NT2/D1 (cell line): ENCODE results near the gene JPT2.

ENCODE experiments used
- DNase-seq: peaks from one replicate; pipeline ENCODE4 v3.0.0-alpha.2; 2011; ENCODE audit warnings: low read depth, low spot score
- H3K27me3 ChIP-seq: 2 replicates; pipeline ENCODE4 v1.6.0; 2011; ENCODE audit warnings: mild to moderate bottlenecking; ENCODE audit not compliant: insufficient read length, insufficient read depth
- H3K36me3 ChIP-seq: 2 replicates; pipeline ENCODE4 v1.6.1; 2011; ENCODE audit warnings: mild to moderate bottlenecking, low read length, mixed read lengths; ENCODE audit not compliant: insufficient read depth, insufficient read length
- H3K4me1 ChIP-seq: 2 replicates; pipeline ENCODE4 v1.5.1; 2011; ENCODE audit not compliant: insufficient read depth, insufficient read length
- H3K4me3 ChIP-seq: 2 replicates; pipeline ENCODE4 v1.5.1; 2011; ENCODE audit warnings: low read depth; ENCODE audit not compliant: insufficient read length
- H3K9ac ChIP-seq: 2 replicates; pipeline ENCODE4 v1.6.0; 2011; ENCODE audit warnings: low read depth; ENCODE audit not compliant: insufficient read length
- H3K9me3 ChIP-seq: 2 replicates; pipeline ENCODE4 v1.5.1; 2011; ENCODE audit warnings: mild to moderate bottlenecking, low read length; ENCODE audit not compliant: insufficient read depth
- SUZ12 ChIP-seq: IDR thresholded peaks from 2 replicates; pipeline ENCODE4 v1.6.1; 2011; ENCODE audit not compliant: insufficient read length, insufficient read depth; ENCODE audit errors: extremely low read depth
- YY1 ChIP-seq: IDR thresholded peaks from 2 replicates; pipeline ENCODE4 v1.6.1; 2011; ENCODE audit not compliant: insufficient read length, insufficient read depth
- ZNF274 ChIP-seq: IDR thresholded peaks from 2 replicates; pipeline ENCODE4 v1.6.1; 2011; ENCODE audit warnings: mild to moderate bottlenecking, low read depth, low read length

The JPT2 gene

DNA sequence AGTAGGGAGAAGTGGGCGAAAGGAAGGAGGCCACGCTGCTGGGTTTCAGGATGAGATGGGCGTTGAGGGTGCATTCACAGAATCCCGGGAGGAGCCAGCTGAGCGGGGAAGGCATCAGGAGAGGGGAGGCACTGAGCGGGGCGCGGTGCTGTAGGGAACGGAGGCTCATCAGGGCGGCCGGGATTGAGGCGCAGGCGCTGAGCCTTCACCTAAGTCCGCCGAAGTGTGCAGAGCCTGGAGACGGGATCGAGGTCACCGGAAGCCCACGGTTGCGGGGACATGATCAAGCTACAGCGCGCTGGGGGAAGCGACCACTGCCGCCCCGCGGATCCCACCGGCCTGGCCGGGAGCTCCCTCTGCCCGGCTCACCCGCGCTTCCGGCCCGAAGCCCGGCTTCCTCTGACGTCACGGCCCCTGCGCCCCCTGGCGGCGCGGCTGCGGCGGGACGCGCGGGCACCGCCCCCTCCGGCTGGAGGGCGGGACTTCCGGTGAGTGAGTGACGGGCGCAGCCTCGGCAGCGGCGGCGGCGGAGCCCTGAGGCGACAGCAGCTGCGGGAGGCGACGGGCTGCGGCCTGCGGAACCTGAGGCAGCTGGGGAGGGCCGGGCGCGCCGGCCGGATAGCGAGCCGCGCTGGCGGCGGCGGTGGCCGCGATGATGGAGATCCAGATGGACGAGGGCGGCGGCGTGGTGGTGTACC, 27.8 kb downstream of the JPT2 start, which contains the start of gene MAPK8IP3:
TSS of gene MAPK8IP3 (plus strand) at position 508 of the 698 bp plus-strand sequence. CDS start at position 653, 145 bp downstream.
- H3K4me3 ChIP-seq, result peak within 1 kb of the TSS; percentile 100
- H3K9me3 ChIP-seq, result no peaks in the 10 kb centered on the region
- peaks cover 13% of the 10 kb centered on the region for H3K4me1 ChIP-seq
- H3K9ac ChIP-seq, result peak within 1 kb of the TSS; percentile 99
- TF ChIP-seq SUZ12 (no peak), ZNF274 (no peak), YY1 (no peak)
- peaks cover 38% of the 10 kb centered on the region for H3K36me3 ChIP-seq
- H3K27me3 ChIP-seq, result no peaks in the 10 kb centered on the region
- DNase-seq, result peak; percentile 85

DNA sequence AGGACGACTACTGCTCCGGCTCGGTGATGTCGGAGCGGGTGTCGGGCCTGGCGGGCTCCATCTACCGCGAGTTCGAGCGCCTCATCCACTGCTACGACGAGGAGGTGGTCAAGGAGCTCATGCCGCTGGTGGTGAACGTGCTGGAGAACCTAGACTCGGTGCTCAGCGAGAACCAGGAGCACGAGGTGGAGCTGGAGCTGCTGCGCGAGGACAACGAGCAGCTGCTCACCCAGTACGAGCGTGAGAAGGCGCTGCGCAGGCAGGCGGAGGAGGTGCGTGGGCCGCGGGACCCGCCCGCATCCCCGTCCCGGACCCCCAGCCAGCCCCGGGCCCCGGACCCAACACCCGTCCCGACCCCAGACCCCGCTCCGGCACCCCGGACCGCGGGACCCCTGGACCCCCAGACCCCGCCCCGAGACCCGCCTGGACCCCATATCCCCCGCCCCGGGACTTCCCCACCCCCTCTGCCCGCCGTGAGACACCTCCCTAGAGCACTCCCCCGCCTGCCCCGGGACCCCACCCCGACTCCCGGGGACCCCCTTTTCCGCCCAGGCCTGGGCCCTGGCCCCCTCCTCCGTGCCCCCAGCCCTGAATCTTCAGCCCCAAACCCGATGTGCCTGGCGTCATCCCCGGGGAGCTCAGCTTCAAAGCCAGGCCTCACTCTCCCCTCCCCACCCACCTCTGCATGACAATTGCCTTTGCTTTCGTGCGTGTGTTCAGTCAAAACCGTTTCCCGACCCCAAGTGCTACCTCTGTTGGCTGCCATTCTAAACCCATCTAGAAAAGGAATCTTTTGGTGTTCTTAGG, 28.5 kb downstream of the JPT2 start:
- TF ChIP-seq SUZ12 (no peak), ZNF274 (no peak), YY1 (no peak)
- H3K4me3 ChIP-seq, result peak overlapping the region; percentile 100
- H3K9ac ChIP-seq, result peak overlapping the region; percentile 99
- peaks cover 13% of the 10 kb centered on the region for H3K4me1 ChIP-seq
- H3K27me3 ChIP-seq, result no peaks in the 10 kb centered on the region
- no peak for DNase-seq
- no peaks in the 10 kb centered on the region for H3K9me3 ChIP-seq
- peaks cover 36% of the 10 kb centered on the region for H3K36me3 ChIP-seq

DNA sequence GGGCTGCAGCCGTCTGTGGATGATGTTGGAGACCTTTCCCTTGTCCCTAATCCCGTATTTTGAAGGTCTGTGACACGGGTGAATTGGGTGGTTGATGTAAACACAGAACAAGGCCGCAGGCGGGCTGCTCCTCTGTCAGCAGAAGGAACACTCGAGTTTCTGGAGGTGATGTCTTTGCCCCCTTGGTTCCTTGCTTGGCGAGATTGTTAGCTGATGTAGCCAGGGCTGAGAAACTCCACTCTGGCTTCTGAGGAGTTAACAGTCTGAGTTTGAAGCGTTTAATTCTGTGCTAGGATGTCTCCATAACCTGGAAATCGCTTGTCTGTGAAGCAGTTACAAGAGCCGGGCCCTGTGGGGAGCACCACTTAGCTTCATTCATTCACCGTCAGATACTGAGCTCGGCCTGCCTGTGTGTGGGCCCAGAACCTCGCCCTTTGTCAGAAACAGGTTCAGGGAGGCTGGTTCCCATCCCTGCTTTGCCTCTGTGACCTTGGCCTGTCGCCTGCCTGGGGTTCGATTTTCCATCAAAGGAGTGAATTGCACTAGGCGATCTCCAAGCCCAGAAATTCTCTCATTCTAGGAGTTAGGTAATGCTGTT, 29.2 kb downstream of the JPT2 start:
- Histone ChIP-seq H3K36me3 (peaks cover 29% of the 10 kb centered on the region), H3K9ac (peak overlapping the region; percentile 80), H3K9me3 (no peaks in the 10 kb centered on the region), H3K27me3 (no peaks in the 10 kb centered on the region), H3K4me1 (peaks cover 13% of the 10 kb centered on the region), H3K4me3 (peak overlapping the region; percentile 48)
- no peak for TF ChIP-seq SUZ12
- TF ChIP-seq YY1, result no peak
- DNase-seq, result no peak

DNA sequence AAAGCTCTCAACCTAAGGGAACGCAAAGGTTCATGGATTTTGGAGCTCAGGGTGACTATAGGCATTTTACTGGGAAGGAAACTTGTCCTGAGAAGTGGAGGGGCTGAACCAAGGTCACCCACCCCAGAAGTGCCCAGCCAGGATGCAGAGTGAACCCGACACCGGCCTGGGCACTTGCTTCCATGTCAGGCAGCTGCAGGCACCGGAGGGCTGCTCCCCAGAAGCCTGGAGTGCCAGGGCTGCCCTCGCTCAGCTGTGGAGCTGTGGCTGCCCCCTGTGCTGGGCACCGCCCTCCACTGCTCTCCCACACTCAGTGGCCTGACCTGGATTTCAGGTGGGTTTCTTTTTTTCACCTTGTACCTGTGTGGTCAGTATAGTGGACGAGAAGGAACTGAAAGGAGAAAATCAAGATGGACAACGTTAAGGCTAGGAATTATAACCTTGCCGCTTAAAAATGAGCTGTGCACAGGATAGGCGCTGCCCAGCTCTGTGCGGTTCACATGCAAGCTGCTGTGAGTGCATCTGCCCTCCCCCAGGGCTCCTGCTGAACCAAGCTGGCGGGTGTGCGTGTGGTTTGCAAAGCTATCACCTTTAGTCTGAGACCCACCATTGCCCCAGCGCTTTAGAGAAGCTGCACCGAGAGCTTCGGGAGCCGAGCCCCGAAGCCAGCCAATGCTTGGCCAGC, 30.1 kb downstream of the JPT2 start:
- H3K4me3 ChIP-seq, result no peak overlapping the region
- DNase-seq, result no peak
- peaks cover 13% of the 10 kb centered on the region for H3K4me1 ChIP-seq
- no peaks in the 10 kb centered on the region for H3K9me3 ChIP-seq
- TF ChIP-seq SUZ12, result no peak
- no peak for TF ChIP-seq ZNF274
- no peak for TF ChIP-seq YY1
- peak overlapping the region; percentile 57 for H3K9ac ChIP-seq
- H3K27me3 ChIP-seq, result no peaks in the 10 kb centered on the region
- H3K36me3 ChIP-seq, result peaks cover 23% of the 10 kb centered on the region

DNA sequence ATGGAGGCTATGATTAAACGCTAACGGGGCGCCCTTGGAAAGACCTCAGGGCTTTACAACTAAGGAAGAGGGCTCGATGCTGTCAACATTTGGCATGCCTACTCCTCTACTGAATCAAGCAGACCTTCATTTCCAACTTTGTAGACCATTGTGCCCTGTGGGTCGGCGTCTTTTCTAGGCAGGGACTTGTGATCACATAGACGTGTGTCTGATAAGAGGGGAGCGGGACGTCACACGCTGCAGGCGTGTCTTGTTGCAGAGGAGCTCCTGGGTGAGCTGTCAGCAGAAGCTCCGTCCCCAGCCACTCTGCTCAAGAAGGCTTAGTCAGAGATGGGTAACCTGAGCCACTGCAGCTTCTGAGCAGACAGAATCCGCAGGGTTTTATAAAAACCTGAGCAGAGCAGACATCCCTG, 30.7 kb downstream of the JPT2 start:
- H3K27me3 ChIP-seq, result no peaks in the 10 kb centered on the region
- peaks cover 14% of the 10 kb centered on the region for H3K4me1 ChIP-seq
- DNase-seq, result no peak
- TF ChIP-seq ZNF274 (no peak), SUZ12 (no peak), YY1 (no peak)
- peaks cover 22% of the 10 kb centered on the region for H3K36me3 ChIP-seq
- H3K4me3 ChIP-seq, result no peak overlapping the region
- H3K9ac ChIP-seq, result no peak overlapping the region
- H3K9me3 ChIP-seq, result no peaks in the 10 kb centered on the region

DNA sequence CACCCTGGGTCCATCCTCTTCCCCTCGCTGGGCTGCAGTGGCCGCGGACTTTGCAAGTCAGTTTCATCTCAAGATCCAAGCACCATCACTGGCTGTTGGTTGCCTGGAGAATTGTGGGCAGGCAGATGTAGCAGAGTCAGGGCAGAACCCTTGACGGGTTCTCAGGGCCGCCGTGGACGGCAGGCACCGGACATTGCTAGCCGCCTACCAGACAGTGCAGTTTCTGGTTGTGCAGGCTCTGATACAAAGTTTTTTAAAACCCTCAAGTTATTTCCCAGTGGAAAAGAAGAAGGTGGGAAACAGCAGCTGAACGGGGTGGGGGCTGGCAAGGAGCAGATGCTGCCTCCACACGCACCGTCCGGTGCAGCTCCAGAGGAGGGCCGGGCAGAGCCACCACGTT, 31.3 kb downstream of the JPT2 start:
- Histone ChIP-seq H3K4me1 (peaks cover 18% of the 10 kb centered on the region), H3K9ac (no peak overlapping the region)

More for the DNA sequence above, 31.3 kb downstream of the JPT2 start:
- H3K4me3 ChIP-seq, result no peak overlapping the region
- H3K9me3 ChIP-seq, result no peaks in the 10 kb centered on the region
- TF ChIP-seq YY1, result no peak
- TF ChIP-seq ZNF274, result no peak
- no peak for TF ChIP-seq SUZ12
- H3K27me3 ChIP-seq, result no peaks in the 10 kb centered on the region
- peaks cover 22% of the 10 kb centered on the region for H3K36me3 ChIP-seq
- DNase-seq, result no peak
